GM15510 (cell line): ENCODE results near the gene FRMD4A.

Experiments
- POLR2A ChIP-seq: IDR thresholded peaks from 3 replicates; pipeline ENCODE4 v1.6.1; 2011; ENCODE audit warnings: borderline replicate concordance; ENCODE audit not compliant: insufficient read length; ENCODE audit errors: extremely low read depth

The FRMD4A gene

GRCh38 chr10:14358886-14359573 lies 28.3 kb upstream of the FRMD4A start:
- TF ChIP-seq POLR2A = no peak

- no peak for TF ChIP-seq POLR2A
These were observed 26.2 kb upstream of the FRMD4A start for GRCh38 chr10:14356921-14357320.

GRCh38 chr10:14355750-14356149 lies 25.0 kb upstream of the FRMD4A start:
- no peak for TF ChIP-seq POLR2A

DNA sequence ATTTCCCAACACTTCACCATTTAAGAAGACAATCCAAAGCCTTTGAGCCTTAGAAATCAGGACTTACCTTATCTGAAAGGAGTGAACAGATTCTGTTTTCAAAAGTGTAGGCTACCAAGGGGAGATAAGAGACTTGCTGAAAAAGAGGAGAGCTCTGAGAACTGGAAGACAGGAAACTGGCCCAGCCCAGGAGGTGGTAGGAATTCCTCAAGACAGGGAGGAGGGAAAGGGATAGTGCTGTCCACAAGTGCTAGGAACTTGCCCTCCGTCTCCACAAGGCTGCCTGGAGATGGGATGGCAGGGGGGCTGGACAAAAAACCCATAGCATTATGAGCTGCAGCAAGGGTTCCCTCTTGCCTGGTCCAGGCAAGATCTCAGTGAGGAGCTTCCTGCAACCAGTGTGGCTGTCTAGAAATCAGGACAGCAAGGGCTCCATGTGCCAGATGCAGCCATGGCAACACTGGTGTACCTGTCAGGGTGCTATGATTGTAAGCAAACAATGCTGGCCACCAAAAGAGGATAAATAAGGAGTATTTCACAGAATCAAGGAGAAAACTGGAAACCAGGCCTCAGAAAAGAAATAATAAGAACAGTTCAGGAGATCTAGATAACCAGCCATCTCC lies 22.7 kb upstream of the FRMD4A start:
- no peak for TF ChIP-seq POLR2A

DNA sequence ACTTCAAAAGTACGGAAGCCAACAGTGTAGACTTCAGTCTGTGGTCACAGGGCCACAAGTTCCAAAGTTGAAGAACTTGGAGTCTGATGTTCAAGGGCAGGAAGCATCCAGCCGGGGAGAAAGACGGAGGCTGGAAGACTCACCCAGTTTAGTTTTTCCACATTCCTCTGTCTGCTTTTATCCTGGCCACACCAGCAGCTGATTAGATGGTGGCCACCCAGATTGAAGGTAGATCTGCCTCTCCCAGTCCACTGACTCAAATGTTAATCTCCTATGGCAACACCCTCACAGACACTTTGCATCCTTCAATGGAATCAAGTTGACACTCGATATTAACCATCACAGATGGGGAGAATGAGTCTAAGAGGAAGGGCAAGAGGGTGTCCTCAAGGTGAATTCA lies 19.3 kb upstream of the FRMD4A start:
- no peak for TF ChIP-seq POLR2A

- TF ChIP-seq POLR2A = no peak
These were observed 18.4 kb upstream of the FRMD4A start for GRCh38 chr10:14349081-14349480.

- TF ChIP-seq POLR2A = no peak
These were observed 14.5 kb upstream of the FRMD4A start for GRCh38 chr10:14345262-14345661.

GRCh38 chr10:14340051-14340744 lies 9.5 kb upstream of the FRMD4A start:
- TF ChIP-seq POLR2A = no peak

GRCh38 chr10:14336736-14337135 lies 6.0 kb upstream of the FRMD4A start:
- no peak for TF ChIP-seq POLR2A

DNA sequence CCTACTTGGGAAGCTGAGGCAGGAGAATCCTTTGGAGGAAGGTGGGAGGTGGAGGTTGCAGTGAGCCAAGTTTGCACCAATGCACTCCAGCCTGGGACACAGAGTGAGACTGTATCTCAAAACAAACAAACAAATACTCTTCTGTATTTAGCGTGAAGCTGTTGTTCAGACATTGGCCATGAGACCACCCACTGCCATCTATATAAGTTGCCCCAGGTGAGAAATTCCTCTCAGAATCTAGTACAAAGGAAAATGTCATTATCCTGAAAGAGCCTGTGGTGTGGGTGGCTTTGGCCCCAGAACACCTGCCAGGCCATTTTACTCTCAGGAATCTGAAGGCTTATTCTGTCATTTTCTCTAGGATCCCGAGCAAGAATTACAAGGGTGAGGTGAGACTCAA lies 4.0 kb upstream of the FRMD4A start:
- no peak for TF ChIP-seq POLR2A

DNA sequence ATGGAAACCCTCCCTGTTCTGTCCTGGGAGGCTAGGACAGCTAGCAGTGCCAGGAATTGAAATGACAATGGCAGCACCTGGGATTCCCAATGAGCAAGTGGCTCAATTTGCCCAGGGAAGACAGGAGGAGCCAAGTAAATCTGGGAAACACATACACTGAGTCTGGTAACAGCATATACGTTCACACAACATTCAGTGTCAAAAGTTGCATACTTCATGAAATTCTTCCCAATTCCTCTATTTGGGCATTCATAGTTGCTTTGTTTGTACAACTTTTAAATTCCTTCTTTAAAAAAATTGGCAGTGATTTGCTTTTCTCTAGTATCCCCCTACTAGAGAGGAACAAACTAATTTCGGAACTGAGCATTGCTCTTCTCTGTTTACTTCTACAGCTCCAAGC lies 2.9 kb upstream of the FRMD4A start:
- TF ChIP-seq POLR2A = no peak

GRCh38 chr10:14332903-14333302 lies 2.2 kb upstream of the FRMD4A start:
- TF ChIP-seq POLR2A = no peak

DNA sequence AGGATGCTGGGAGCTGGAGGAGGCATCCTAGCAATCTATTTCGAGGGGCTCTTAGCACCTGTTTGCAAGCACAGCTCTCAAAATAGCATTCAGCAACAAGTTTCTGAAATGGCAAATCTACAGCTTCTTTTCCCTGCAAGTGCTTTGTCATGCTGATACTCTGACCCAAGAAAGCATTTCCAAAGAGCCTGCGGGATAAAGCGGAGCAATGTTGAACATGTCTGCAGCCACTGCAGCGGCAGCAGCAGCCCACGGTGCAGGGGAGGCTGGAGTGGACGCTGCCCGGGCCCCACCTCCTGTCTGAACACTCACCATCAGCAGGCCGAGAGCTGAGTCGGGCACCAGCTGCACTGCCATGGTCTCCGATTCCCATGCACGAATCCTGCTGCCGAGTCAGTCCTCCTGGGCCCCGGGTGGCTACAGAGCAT lies 964 bp downstream of the FRMD4A start:
- no peak for TF ChIP-seq POLR2A

GRCh38 chr10:14328881-14329672 lies 1.6 kb downstream of the FRMD4A start:
- no peak for TF ChIP-seq POLR2A

GRCh38 chr10:14327527-14327926 lies 3.2 kb downstream of the FRMD4A start:
- no peak for TF ChIP-seq POLR2A
